DND-41 (cell line): ENCODE measurements around the gene INPP5F.

ENCODE experiments used
- ATAC-seq: fragments of 200-7000 bp; cut with Tn5 transposase; 3 replicates; pipeline ENCODE4 v1.9.1; 2021; ENCODE audit warnings: low read depth; ENCODE audit not compliant: insufficient read depth
- DNase-seq: peaks from one replicate; pipeline ENCODE4 v3.0.0-alpha.2; 2020
- H2AFZ ChIP-seq: 2 replicates; pipeline ENCODE4 v1.6.0; 2012; ENCODE audit warnings: low read depth, low read length
- H3K27ac ChIP-seq: 2 replicates; pipeline ENCODE4 v1.5.1; 2012; ENCODE audit warnings: low read length, inconsistent platforms
- H3K27me3 ChIP-seq: fragments of 200-600 bp; sonication (generic); 2 replicates; pipeline ENCODE4 v1.6.0; 2012; ENCODE audit warnings: low read length, mild to moderate bottlenecking, inconsistent platforms; ENCODE audit not compliant: insufficient read depth, poor library complexity
- H3K36me3 ChIP-seq: 2 replicates; pipeline ENCODE4 v1.5.1; 2012; ENCODE audit warnings: low read length, inconsistent platforms; ENCODE audit not compliant: insufficient read depth
- H3K4me1 ChIP-seq: 2 replicates; pipeline ENCODE4 v1.5.1; 2012; ENCODE audit warnings: mild to moderate bottlenecking, low read length; ENCODE audit not compliant: insufficient read depth
- H3K4me2 ChIP-seq: 2 replicates; pipeline ENCODE4 v1.6.0; 2012; ENCODE audit warnings: mild to moderate bottlenecking, moderate library complexity, low read length, inconsistent platforms; ENCODE audit not compliant: insufficient read depth
- H3K4me3 ChIP-seq, 2 experiments: fragments of 200-600 bp in 1 of 2; shearing (Covaris generic) in 1 of 2; 2 replicates each; pipeline ENCODE4 v1.5.1; 2012 to 2016; ENCODE audit warnings: inconsistent platforms in 2 of 2, low read length in 2 of 2, mild to moderate bottlenecking in 2 of 2, low read depth in 1 of 2, moderate library complexity in 1 of 2
- H3K79me2 ChIP-seq: 2 replicates; pipeline ENCODE4 v1.6.0; 2012; ENCODE audit warnings: low read length, inconsistent platforms; ENCODE audit not compliant: insufficient read depth
- H3K9ac ChIP-seq: 2 replicates; pipeline ENCODE4 v1.6.0; 2012; ENCODE audit warnings: low read depth, mild to moderate bottlenecking, inconsistent platforms, low read length, moderate library complexity
- H3K9me3 ChIP-seq: 2 replicates; pipeline ENCODE4 v1.5.1; 2012; ENCODE audit warnings: low read length, moderate library complexity, mild to moderate bottlenecking, inconsistent platforms; ENCODE audit not compliant: insufficient read depth, severe bottlenecking
- H4K20me1 ChIP-seq: 2 replicates; pipeline ENCODE4 v1.6.0; 2012; ENCODE audit warnings: low read length; ENCODE audit not compliant: insufficient read depth
- CTCF ChIP-seq: IDR thresholded peaks from 2 replicates; pipeline ENCODE4 v1.5.1; 2012; ENCODE audit warnings: borderline replicate concordance, low read length, moderate library complexity, mild to moderate bottlenecking; ENCODE audit not compliant: poor library complexity, severe bottlenecking; ENCODE audit errors: extremely low read depth
- EZH2 ChIP-seq: IDR thresholded peaks from 3 replicates; pipeline ENCODE4 v1.6.1; 2012; ENCODE audit warnings: borderline replicate concordance, low read depth, mild to moderate bottlenecking, moderate library complexity, low read length, inconsistent platforms; ENCODE audit not compliant: severe bottlenecking

The INPP5F gene

GRCh38 chr10:119694608-119695007, 31.2 kb upstream of the INPP5F start:
- Histone ChIP-seq H3K4me2 (no peak overlapping the region), H3K4me3 (no peak overlapping the region), H3K27me3 (no peaks in the 10 kb centered on the region), H4K20me1 (no peaks in the 10 kb centered on the region), H3K36me3 (no peaks in the 10 kb centered on the region), H3K79me2 (no peaks in the 10 kb centered on the region), H3K27ac (no peak overlapping the region), H2AFZ (no peak overlapping the region), H3K4me1 (no peaks in the 10 kb centered on the region), H3K9ac (no peak overlapping the region), H3K9me3 (no peaks in the 10 kb centered on the region)
- DNase-seq (no peak), ATAC-seq (no peak)
- no peak for TF ChIP-seq CTCF
- no peak for TF ChIP-seq EZH2

GRCh38 chr10:119700321-119700954, 25.4 kb upstream of the INPP5F start:
- Histone ChIP-seq H3K36me3 (no peaks in the 10 kb centered on the region), H3K4me2 (no peak overlapping the region), H4K20me1 (no peaks in the 10 kb centered on the region), H3K9ac (no peak overlapping the region), H3K4me3 (no peak overlapping the region), H3K9me3 (no peaks in the 10 kb centered on the region), H3K79me2 (no peaks in the 10 kb centered on the region), H3K27me3 (peaks cover 6% of the 10 kb centered on the region), H2AFZ (no peak overlapping the region), H3K4me1 (no peaks in the 10 kb centered on the region), H3K27ac (no peak overlapping the region)
- DNase-seq (no peak), ATAC-seq (no peak)
- TF ChIP-seq EZH2 (no peak), CTCF (no peak)

GRCh38 chr10:119701861-119702260, 24.0 kb upstream of the INPP5F start:
- Histone ChIP-seq H3K36me3 (no peaks in the 10 kb centered on the region), H3K9ac (no peak overlapping the region), H3K4me1 (no peaks in the 10 kb centered on the region), H3K9me3 (no peaks in the 10 kb centered on the region), H3K79me2 (no peaks in the 10 kb centered on the region), H2AFZ (no peak overlapping the region), H3K4me2 (no peak overlapping the region), H3K27me3 (peaks cover 6% of the 10 kb centered on the region), H3K4me3 (no peak overlapping the region), H3K27ac (no peak overlapping the region), H4K20me1 (no peaks in the 10 kb centered on the region)
- DNase-seq = no peak
- TF ChIP-seq EZH2 (no peak), CTCF (no peak)
- ATAC-seq = no peak
